Astrocyte of the spinal cord (primary cell): Measurements from ENCODE around the gene ALK.

Source experiments
- DNase-seq: peaks from one replicate; pipeline ENCODE4 v3.0.0; 2011; ENCODE audit warnings: low read depth, low spot score
- H3K4me3 ChIP-seq: 2 replicates; pipeline ENCODE4 v1.5.1; 2011; ENCODE audit warnings: low read depth, mild to moderate bottlenecking, low read length, moderate library complexity
- CTCF ChIP-seq: IDR thresholded peaks from 2 replicates; pipeline ENCODE4 v1.5.1; 2012; ENCODE audit warnings: low read depth, mild to moderate bottlenecking, low read length, inconsistent platforms
- in situ Hi-C: cut with HindIII; loops from 2 replicates; pipeline ENCODE4 v1.10.0; 2017; ENCODE audit warnings: low sequenced_read_pairs

The ALK gene

GRCh38 chr2:29164091-29164846 lies 757.1 kb downstream of the ALK start:
- in situ Hi-C loops, result no loop called here
- no peak for DNase-seq

GRCh38 chr2:29162204-29162928 lies 759.0 kb downstream of the ALK start:
- TF ChIP-seq CTCF, result no peak
- in situ Hi-C loops, result no loop called here
- no peak overlapping the region for H3K4me3 ChIP-seq
- DNase-seq, result no peak

More at GRCh38 chr2:29164091-29164846, 757.1 kb downstream of the ALK start:
- H3K4me3 ChIP-seq, result no peak overlapping the region
- no peak for TF ChIP-seq CTCF

GRCh38 chr2:29160184-29160583 lies 761.2 kb downstream of the ALK start:
- in situ Hi-C loops, result no loop called here
- DNase-seq, result no peak
- TF ChIP-seq CTCF, result no peak
- no peak overlapping the region for H3K4me3 ChIP-seq

- H3K4me3 ChIP-seq, result no peak overlapping the region
- DNase-seq, result no peak
- in situ Hi-C loops, result no loop called here
- TF ChIP-seq CTCF, result no peak
Measured at GRCh38 chr2:29159125-29159524, 762.3 kb downstream of the ALK start.

- in situ Hi-C loops, result no loop called here
Measured at GRCh38 chr2:29157131-29157530, 764.3 kb downstream of the ALK start.

GRCh38 chr2:29155578-29155977 lies 765.8 kb downstream of the ALK start:
- DNase-seq, result peak; percentile 44
- in situ Hi-C loops, result no loop called here
- H3K4me3 ChIP-seq, result no peak overlapping the region
- TF ChIP-seq CTCF, result no peak

More at GRCh38 chr2:29157131-29157530, 764.3 kb downstream of the ALK start:
- no peak overlapping the region for H3K4me3 ChIP-seq
- no peak for TF ChIP-seq CTCF
- DNase-seq, result no peak
